GM12892 (cell line): Measurements from ENCODE around the gene FGFRL1.

ENCODE experiments used
- DNase-seq: peaks from one replicate; pipeline ENCODE4 v3.0.0; 2011; ENCODE audit not compliant: insufficient read length
- FAIRE-seq: peaks from 2 replicates; lab custom pipeline; 2011; peaks lifted over from hg19 to GRCh38; lab: Jason Lieb, UNC
- POLR2A ChIP-seq: IDR thresholded peaks from 2 replicates; pipeline ENCODE4 v1.6.1; 2011; ENCODE audit warnings: low read depth, low read length, control low read depth
- POLR2AphosphoS5 ChIP-seq: IDR thresholded peaks from 2 replicates; pipeline ENCODE4 v1.6.1; 2011; ENCODE audit warnings: low read depth, low read length, control low read depth
- TAF1 ChIP-seq: IDR thresholded peaks from 2 replicates; pipeline ENCODE4 v1.6.1; 2011; ENCODE audit warnings: low read depth, mild to moderate bottlenecking, control low read depth, low read length, borderline replicate concordance

The FGFRL1 gene

GRCh38 chr4:982291-982690, 29.1 kb upstream of the FGFRL1 start:
- DNase-seq, result no peak
- TF ChIP-seq POLR2A (no peak), POLR2AphosphoS5 (no peak), TAF1 (no peak)
- FAIRE-seq, result no peak

GRCh38 chr4:982814-983213, 28.6 kb upstream of the FGFRL1 start:
- FAIRE-seq (no peak), DNase-seq (no peak)
- TF ChIP-seq TAF1, result no peak
- TF ChIP-seq POLR2AphosphoS5, result no peak
- TF ChIP-seq POLR2A, result no peak

- TF ChIP-seq POLR2A (no peak), POLR2AphosphoS5 (no peak), TAF1 (no peak)
- no peak for DNase-seq
- no peak for FAIRE-seq
Measured at GRCh38 chr4:984336-985054, 26.9 kb upstream of the FGFRL1 start.

DNA sequence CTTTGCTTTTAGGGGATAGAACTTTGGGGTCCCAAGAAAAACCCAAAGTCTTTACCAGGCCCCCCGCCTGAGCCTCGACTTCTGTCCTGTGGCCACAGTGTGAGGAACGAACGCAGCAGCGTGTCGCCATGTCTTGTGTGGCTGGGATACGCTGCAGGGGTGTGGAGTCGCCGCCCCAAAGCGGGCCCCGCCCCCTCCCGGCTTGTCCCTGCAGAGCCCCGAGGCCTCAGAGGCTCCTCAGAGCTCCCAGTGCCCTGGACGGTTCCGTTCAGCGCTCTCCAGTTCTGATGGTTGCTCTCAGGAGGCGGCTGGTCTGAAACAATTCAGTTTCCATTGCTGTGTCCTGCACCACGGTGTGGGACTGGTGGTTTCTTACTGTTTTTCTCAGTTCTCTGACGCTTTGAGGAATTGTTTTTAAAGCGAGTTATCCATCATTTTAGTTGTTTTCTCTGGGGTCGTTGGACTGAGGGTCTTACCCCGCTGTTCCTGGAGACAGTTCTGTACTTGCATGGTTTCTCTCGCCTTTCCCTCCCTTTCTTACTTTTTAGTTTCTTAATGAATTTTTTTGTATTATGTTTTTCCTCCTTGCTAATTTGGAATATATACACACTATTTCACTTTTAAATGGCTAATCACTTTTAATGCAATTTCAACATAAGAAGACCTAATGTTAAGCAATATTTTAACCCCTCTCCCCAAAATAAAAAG, 26.1 kb upstream of the FGFRL1 start:
- no peak for FAIRE-seq
- no peak for DNase-seq
- TF ChIP-seq TAF1 (no peak), POLR2A (no peak), POLR2AphosphoS5 (no peak)

GRCh38 chr4:986428-986878, 25.0 kb upstream of the FGFRL1 start:
- DNase-seq (no peak), FAIRE-seq (no peak)
- no peak for TF ChIP-seq TAF1
- TF ChIP-seq POLR2AphosphoS5, result no peak
- TF ChIP-seq POLR2A, result no peak

GRCh38 chr4:986879-987623, 24.4 kb upstream of the FGFRL1 start, which contains the start of gene IDUA:
IDUA (plus strand) TSS chr4:987044; CDS start chr4:987085, 41 bp downstream.
- DNase-seq, result peak; percentile 81
- no peak for FAIRE-seq

GRCh38 chr4:987624-988513, 23.6 kb upstream of the FGFRL1 start:
- FAIRE-seq, result no peak
- TF ChIP-seq POLR2AphosphoS5 (no peak), TAF1 (no peak), POLR2A (no peak)
- DNase-seq, result no peak

More at GRCh38 chr4:986879-987623, 24.4 kb upstream of the FGFRL1 start, which contains the start of gene IDUA:
- peak; percentile 57; the same call in 1 of the 2 replicates for TF ChIP-seq POLR2A
- no peak for TF ChIP-seq TAF1

DNA sequence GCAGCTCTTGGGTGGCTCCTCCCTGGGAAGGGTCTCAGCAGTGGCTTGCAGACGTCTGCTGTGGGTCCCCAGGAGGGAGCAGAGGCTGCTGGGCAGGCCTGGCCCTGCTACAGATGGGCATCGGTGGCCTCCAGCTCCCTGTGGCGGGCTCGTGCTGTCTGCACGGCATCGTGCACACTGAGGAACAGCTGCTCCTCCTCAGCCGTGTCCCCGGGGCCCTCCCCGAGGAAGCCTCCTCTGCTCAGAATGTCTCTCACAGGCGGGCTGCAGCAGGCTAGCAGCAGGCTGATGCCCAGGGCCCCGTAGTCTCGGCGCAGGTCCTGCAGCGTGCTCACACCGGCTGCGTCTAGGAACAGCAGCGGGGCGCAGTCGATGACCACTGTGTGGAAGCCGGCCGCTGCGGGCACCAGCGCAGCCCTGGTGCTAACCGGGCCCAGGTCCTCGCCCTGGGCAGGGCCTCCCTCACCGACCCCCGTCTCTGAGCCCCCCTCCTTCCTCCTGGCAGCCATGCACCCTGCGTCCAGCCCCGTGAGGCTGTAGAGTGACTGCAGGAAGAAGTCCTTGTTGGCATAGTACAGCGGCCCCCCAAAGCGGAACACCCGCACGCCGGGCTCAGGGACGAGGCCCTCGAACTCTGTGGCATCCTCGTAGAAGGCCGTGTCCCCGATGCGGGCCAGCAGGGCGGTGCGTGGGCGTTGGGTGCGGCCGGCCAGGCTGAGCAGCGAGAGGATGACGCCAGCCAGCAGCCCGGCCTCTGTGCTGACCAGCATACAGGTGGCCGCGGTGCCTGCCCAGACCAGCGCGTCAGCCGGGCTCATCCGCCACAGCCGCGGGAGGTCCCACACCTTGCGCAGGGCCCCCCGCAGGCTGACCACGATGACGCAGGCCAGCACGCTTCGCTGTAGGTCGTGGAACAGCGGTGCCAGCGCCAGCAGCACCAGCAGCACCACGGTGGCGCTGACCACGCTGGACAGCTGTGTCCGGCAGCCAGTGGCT, 22.4 kb upstream of the FGFRL1 start:
- FAIRE-seq (no peak), DNase-seq (no peak)
- TF ChIP-seq POLR2A (no peak), TAF1 (no peak), POLR2AphosphoS5 (no peak)

DNA sequence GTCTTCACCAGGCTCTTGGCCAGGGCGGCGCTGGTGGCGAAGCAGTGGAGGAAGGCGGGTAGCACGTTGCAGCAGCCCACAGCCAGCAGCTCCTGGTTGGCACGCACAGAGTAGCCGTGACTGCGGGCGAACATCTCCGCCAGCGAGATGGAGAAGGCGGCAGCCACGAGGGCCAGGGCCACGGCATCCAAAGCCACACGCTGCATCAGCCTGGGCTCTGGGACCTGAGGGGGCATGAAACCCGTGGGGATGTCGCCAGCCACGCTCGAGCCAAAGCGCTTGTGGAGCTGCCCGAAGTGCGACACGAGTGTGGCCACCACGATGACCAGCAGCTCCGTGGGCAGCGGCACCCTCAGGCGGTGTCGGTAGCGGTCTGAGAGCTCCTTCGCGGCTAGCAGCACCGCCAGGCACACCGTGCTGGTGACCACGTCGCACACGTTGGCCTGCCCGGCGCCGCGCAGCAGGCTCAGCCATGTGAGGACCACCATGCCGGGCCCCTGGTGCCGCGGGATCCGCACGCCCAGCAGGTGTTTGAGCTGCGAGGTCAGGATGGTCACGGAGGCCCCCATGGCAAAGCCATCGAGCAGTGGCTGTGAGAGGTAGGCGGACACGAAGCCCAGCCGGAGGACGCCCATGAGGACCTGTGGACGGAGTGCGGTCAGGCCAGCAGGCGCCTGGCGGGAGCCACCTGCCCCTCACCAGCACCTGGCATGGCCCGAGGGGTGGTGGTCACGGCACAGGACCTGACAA, 21.5 kb upstream of the FGFRL1 start:
- DNase-seq (no peak), FAIRE-seq (no peak)
- TF ChIP-seq POLR2AphosphoS5, result no peak
- TF ChIP-seq TAF1, result no peak
- no peak for TF ChIP-seq POLR2A
